ACC112 (cell line): ENCODE results near the gene CDH5.

Experiments
- H2AFZ ChIP-seq: fragments of 200-600 bp; sonication (generic); one replicate; pipeline ENCODE4 v1.6.0; 2017; ENCODE audit warnings: antibody characterized with exemption, low read length; ENCODE audit not compliant: unreplicated experiment
- H3K27ac ChIP-seq: fragments of 200-600 bp; sonication (generic); 2 replicates; pipeline ENCODE4 v1.5.1; 2014; ENCODE audit warnings: low read depth, mild to moderate bottlenecking, antibody characterized with exemption, low read length, moderate library complexity
- H3K27me3 ChIP-seq: fragments of 200-600 bp; sonication (generic); 2 replicates; pipeline ENCODE4 v1.6.1; 2014; ENCODE audit warnings: mild to moderate bottlenecking, antibody characterized with exemption, low read length, moderate library complexity, mixed read lengths; ENCODE audit not compliant: insufficient read depth
- H3K36me3 ChIP-seq: fragments of 200-600 bp; sonication (generic); 2 replicates; pipeline ENCODE4 v1.6.1; 2016; ENCODE audit warnings: mild to moderate bottlenecking, antibody characterized with exemption, low read length, moderate library complexity, mixed read lengths; ENCODE audit not compliant: insufficient read depth
- H3K4me1 ChIP-seq: fragments of 200-600 bp; sonication (generic); one replicate; pipeline ENCODE4 v1.6.1; 2016; ENCODE audit warnings: low read length, mixed read lengths; ENCODE audit not compliant: insufficient read depth, unreplicated experiment, control insufficient read depth
- H3K4me3 ChIP-seq: fragments of 200-600 bp; sonication (generic); 2 replicates; pipeline ENCODE4 v1.5.1; 2014; ENCODE audit warnings: mild to moderate bottlenecking, low read depth, low read length
- H3K79me2 ChIP-seq: fragments of 200-600 bp; sonication (generic); one replicate; pipeline ENCODE4 v1.6.0; 2016; ENCODE audit warnings: low read length; ENCODE audit not compliant: control insufficient read depth, unreplicated experiment, insufficient read depth

The CDH5 gene

DNA sequence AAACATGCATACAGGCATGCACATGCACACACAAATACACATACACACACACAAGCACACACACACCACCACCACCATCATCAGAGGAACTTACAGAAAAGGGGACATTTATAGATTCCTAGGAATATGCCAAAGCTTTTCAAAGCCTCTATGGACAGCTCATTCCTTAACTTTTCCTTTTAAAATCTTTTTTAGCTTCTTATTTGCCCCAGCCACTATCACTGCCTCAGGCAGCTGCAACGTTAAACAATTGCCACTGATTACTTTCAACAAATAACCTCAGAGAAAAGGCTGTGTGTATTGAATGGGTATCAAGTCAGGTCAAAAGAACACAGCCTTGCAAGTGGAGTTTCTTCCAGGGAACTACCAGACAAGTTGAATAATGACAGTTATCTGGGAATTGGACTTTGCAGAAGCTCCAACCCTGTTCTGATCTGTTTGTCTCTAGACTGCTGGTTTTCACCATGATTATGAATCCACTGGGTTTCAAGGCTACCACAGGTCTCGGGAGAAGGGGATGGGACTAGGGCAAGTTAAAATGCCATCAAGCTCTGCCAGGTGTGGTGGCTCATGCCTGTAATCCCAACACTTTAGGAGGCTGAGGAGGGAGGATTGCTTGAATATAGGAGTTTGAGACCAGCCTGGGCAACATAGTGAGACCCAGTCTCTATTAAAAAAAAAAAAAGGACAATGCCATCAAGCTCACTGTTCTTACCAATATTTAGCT, 38.7 kb downstream of the CDH5 start:
- H2AFZ ChIP-seq = no peak overlapping the region
- peaks cover 18% of the 10 kb centered on the region for H3K27me3 ChIP-seq
- H3K4me1 ChIP-seq = peaks cover 26% of the 10 kb centered on the region
- H3K27ac ChIP-seq = no peak overlapping the region
- no peak overlapping the region for H3K4me3 ChIP-seq
- no peaks in the 10 kb centered on the region for H3K79me2 ChIP-seq
- H3K36me3 ChIP-seq = no peaks in the 10 kb centered on the region

DNA sequence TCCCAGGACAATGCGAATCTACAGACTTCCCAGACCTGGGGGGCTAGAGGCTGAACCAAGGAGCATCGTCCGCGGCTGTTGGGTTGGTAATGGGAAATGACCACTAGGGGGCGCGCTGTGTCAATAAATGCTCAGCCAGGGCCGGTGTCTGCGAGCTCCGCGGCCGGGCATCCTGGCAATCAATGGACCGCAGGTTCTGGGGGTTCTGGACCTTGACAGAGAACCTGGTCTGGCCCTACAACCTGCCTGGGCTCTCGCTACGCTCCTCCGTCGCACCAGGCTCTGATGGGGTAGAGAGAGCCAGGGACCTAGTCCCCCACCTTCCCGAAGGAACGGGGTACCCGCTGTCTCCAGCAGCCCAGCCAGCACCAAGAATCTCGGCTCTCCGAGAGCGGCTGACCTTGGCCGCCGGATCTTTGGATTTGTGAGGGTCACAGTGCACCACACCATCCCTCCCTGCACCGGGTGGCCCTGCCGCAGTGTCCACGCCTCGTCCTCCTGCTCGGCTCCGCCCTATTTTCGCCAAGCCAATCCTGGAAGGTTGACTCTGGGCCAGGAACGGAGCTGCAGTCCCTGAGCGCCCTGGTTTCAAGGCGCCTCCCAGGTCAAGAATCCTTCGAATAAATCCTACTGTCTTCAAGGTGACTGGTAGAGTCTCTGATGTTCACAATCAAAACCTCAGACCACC, 40.2 kb downstream of the CDH5 start:
- Histone ChIP-seq H3K79me2 (no peaks in the 10 kb centered on the region), H2AFZ (peak overlapping the region; percentile 97), H3K4me1 (peaks cover 26% of the 10 kb centered on the region), H3K27ac (no peak overlapping the region), H3K4me3 (peak overlapping the region; percentile 87), H3K36me3 (no peaks in the 10 kb centered on the region), H3K27me3 (peaks cover 18% of the 10 kb centered on the region)

DNA sequence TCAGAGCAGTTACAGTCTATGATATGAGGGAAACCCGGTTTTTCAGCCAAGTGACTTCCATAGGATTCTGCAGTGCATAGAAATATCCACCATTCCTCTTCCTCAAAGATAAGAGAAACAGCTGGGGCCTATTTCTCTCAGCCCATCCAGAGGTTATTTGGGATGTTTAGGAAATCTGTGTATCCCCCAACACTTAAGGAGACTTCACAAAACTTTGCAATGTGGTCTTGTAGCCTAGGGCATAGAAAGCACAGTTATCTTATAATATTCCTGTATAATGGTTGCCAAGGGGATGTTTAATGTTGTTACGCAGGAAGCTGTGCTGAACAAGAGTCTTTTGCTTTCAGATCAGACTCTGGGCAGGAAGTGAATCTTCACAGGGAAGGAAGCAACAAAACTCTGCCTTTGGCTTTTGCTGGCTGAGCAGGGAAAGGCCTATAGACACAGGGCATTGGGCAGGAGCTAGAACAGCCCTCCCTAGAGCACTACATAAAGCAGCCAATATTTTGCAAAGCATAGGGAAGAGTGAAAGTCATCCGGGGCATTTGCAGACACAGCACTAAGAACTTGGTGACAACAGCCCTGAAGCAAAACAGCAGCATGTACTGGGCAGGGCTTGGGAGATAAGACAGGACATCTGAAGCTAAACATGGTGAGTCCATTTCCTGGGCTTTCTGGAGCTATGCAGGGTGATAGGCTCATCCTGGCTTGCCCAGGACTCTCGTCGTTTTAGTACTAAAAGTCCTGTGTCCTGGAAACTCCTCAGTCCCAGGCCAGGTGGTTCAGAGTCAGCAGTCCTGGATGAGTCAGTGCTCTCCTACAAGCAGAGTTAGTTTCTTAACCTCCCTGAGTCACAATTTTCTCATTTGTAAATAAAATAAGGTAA, 41.9 kb downstream of the CDH5 start:
- peak overlapping the region; percentile 76 for H2AFZ ChIP-seq
- H3K27ac ChIP-seq = peak overlapping the region; percentile 82
- H3K79me2 ChIP-seq = no peaks in the 10 kb centered on the region
- H3K36me3 ChIP-seq = no peaks in the 10 kb centered on the region
- peaks cover 26% of the 10 kb centered on the region for H3K4me1 ChIP-seq
- H3K4me3 ChIP-seq = peak overlapping the region; percentile 57
- peaks cover 18% of the 10 kb centered on the region for H3K27me3 ChIP-seq

DNA sequence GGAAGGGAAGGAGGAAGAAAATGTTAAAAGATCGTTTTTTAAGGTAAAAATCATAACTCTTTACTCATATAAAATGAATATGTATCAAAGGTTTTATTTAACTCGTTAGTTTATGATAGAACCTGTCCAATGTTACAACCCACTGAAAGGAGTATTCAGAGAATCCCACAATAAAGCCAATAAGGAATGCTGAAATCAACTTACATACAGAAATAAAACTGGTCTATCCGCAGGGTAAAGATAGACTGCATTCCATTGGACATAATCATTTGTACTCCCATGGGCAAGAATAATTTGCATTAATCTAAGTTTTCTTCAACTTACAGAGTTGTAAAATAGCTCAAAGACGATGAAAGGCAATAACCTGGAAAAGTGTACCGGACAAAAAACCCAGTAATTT, 42.7 kb downstream of the CDH5 start:
- Histone ChIP-seq H3K27me3 (peaks cover 18% of the 10 kb centered on the region), H3K4me1 (peaks cover 26% of the 10 kb centered on the region), H2AFZ (no peak overlapping the region), H3K79me2 (no peaks in the 10 kb centered on the region), H3K36me3 (no peaks in the 10 kb centered on the region), H3K4me3 (peak overlapping the region; percentile 57), H3K27ac (peak overlapping the region; percentile 82)

DNA sequence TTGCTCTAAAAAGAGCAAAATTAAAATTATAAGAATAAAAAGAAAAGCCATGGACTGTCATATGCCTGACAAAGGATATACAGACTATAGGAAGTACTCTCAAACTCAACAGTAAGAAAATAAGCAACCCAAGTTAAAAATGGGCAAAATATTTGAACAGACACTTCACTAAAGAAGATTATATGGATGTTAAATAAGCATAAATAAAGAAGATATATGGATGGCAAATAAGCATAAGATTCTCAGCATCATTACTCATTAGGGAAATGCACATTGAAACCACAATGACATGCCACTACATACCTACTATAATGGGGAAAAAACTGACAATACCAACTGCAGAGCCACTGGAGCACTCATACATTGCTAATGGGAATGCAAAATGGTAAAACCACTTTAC, 45.7 kb downstream of the CDH5 start:
- H3K27ac ChIP-seq = no peak overlapping the region
- no peak overlapping the region for H3K4me3 ChIP-seq
- H3K36me3 ChIP-seq = no peaks in the 10 kb centered on the region
- H3K79me2 ChIP-seq = no peaks in the 10 kb centered on the region
- peaks cover 26% of the 10 kb centered on the region for H3K4me1 ChIP-seq
- H2AFZ ChIP-seq = no peak overlapping the region
- no peaks in the 10 kb centered on the region for H3K27me3 ChIP-seq

DNA sequence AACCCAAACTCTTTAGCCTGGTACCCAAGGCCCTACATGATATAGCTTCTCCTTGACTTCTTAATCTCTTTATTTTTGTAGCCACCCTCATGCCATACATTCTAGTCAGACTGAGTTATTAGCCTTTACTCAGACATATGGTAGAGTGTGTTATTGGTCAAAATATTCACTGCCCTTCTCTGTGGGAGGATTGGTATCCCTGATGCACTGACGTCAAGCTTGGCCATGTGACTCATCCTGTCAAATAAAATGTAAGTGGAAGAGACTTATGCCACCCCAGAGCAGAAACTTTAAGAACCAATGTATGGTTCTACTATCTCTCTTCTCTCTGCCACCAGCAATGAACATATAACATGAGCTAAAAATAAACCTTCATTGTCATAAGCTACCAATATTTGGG, 48.4 kb downstream of the CDH5 start:
- Histone ChIP-seq H3K36me3 (no peaks in the 10 kb centered on the region), H3K79me2 (no peaks in the 10 kb centered on the region), H3K4me3 (no peak overlapping the region), H3K27me3 (no peaks in the 10 kb centered on the region), H3K4me1 (peaks cover 16% of the 10 kb centered on the region), H3K27ac (no peak overlapping the region), H2AFZ (no peak overlapping the region)

DNA sequence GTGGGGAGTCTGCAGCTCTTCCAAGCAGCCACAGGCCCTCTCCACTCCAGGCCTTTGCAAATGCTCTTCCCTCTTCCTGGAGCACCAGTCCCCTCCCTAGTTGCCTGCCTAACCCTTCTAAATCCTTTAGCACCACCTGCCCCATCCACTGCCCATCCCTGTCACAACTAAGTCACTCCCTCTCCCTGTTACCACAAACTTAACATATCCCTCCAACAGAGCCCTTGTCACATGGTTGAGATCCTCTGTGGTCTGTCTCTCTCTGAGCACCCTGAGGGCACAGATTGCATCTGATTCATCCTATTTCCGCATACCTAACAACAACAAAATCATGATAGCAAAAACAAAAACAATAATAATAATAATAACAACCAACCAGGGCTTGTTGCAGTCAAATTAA, 49.6 kb downstream of the CDH5 start:
- Histone ChIP-seq H2AFZ (no peak overlapping the region), H3K27me3 (no peaks in the 10 kb centered on the region), H3K4me1 (peaks cover 19% of the 10 kb centered on the region), H3K36me3 (no peaks in the 10 kb centered on the region), H3K27ac (no peak overlapping the region), H3K79me2 (no peaks in the 10 kb centered on the region), H3K4me3 (no peak overlapping the region)

DNA sequence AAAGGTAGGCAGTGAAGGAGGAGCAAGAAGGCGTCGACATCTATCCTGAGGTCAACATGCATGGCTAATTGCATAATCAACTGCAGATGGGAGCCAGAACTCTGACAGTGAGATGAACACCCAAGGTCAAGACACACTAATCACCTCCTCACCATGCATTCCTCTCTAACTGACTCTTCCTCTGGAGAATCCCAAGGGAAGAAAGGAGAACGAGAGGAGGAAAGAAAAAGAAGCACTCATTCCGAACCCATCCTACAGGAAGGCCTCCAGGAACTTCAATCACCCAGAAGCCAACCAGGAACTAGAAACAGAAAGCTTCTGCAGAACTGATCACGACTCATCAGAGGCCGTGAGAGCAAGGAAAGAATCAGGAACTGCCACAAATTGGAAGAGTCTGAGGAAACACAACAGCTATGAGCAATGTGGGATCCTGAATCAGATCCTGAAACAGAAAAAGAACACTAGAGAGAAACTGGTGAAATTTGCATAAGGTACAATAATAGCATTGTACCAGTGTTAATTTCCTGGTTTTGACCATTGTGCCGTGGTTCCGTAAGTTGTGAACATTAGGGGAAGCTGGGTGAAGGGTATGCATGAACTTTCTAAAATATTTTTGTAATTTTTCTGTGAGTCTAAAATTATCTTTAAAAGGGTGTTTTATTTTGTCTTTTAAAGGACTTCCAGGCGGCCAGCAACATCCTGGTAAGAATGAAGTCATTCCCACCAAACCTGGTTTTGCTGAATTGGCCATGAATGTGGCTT, 50.6 kb downstream of the CDH5 start:
- H2AFZ ChIP-seq = no peak overlapping the region
- H3K27ac ChIP-seq = peak overlapping the region; percentile 42
- no peak overlapping the region for H3K4me3 ChIP-seq
- H3K79me2 ChIP-seq = no peaks in the 10 kb centered on the region
- no peaks in the 10 kb centered on the region for H3K27me3 ChIP-seq
- peaks cover 19% of the 10 kb centered on the region for H3K4me1 ChIP-seq
- no peaks in the 10 kb centered on the region for H3K36me3 ChIP-seq

DNA sequence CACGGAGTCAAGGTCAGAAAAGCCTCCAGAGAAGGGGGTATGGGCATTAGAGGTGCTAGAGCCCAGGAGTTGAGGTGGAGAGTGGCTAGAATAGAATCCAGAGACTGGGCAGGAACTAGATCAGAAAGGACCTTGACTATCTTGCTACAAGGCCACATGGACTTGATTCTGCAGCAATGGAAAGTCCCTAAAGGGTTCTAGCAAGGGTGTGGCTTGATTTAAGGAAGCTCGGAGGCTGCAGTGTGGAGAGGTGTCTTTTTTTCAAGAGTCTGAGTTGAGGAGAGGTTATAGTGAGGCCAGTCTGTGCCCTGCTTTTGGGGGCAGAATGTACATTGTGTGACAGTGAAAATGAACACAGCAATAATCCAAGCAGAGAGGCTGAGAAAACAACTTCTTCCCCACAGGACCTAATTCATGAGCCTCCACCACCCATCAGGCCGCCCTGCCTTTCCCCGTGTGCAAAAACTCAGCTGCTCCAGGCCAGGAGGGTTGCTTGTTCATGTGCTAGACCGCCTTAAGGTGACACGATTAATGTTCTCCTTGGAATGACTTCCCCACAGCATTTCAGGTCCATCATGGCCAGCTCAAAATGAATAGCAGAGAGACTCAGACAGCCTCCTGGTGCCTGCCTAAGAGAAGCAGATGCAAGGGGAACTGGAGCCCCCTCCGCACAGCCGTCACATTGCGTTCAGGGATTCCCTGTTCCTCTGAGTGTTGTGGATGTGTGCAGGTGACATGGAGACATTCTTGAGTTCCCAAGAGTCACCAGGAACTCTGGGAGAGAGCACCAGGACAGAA, 51.9 kb downstream of the CDH5 start:
- Histone ChIP-seq H3K4me3 (no peak overlapping the region), H2AFZ (no peak overlapping the region), H3K27me3 (no peaks in the 10 kb centered on the region), H3K4me1 (peaks cover 19% of the 10 kb centered on the region), H3K79me2 (no peaks in the 10 kb centered on the region), H3K27ac (no peak overlapping the region; the same call in 1 of the 2 replicates), H3K36me3 (no peaks in the 10 kb centered on the region)
